GM18870 (cell line): ENCODE data around the gene GLMP.

ENCODE experiments used
- ATAC-seq: cut with Tn5 transposase; IDR thresholded peaks from one replicate; pipeline ENCODE4 v1.9.1; 2021; ENCODE audit warnings: moderate library complexity; ENCODE audit not compliant: unreplicated experiment

GLMP gene

GRCh38 chr1:156251527-156251926, 44.0 kb downstream of the GLMP start:
- no peak for ATAC-seq

- ATAC-seq = no peak
Observed at GRCh38 chr1:156249593-156249992, 45.9 kb downstream of the GLMP start.

GRCh38 chr1:156248323-156248683, 47.2 kb downstream of the GLMP start:
- ATAC-seq = no peak

- no peak for ATAC-seq
Observed at GRCh38 chr1:156247460-156248322, 47.8 kb downstream of the GLMP start, which contains the start of gene PAQR6. Gene PAQR6 (minus strand): TSS chr1:156248056. CDS start chr1:156246731, 1,325 bp downstream.

GRCh38 chr1:156246781-156247459, 48.6 kb downstream of the GLMP start:
- ATAC-seq = no peak

GRCh38 chr1:156246241-156246780, 49.2 kb downstream of the GLMP start:
- no peak for ATAC-seq

GRCh38 chr1:156245451-156246232, 49.8 kb downstream of the GLMP start:
- ATAC-seq = no peak

GRCh38 chr1:156244712-156245111, 50.8 kb downstream of the GLMP start:
- no peak for ATAC-seq

- ATAC-seq = no peak
Observed at GRCh38 chr1:156244126-156244525, 51.4 kb downstream of the GLMP start.

GRCh38 chr1:156242738-156243137, 52.7 kb downstream of the GLMP start:
- ATAC-seq = no peak
